Neural progenitor cell (in vitro differentiated cells): ENCODE data around the gene PDE4A.

Source experiments
- CTCF ChIP-seq: fragments of 200-600 bp; sonication (generic); IDR thresholded peaks from 2 replicates; pipeline ENCODE4 v1.5.1; 2017; ENCODE audit warnings: antibody characterized with exemption, mild to moderate bottlenecking
- EZH2 ChIP-seq: fragments of 200-600 bp; sonication (generic); IDR thresholded peaks from 2 replicates; pipeline ENCODE4 v1.6.1; 2017; ENCODE audit warnings: antibody characterized with exemption, mild to moderate bottlenecking, moderate library complexity

- TF ChIP-seq CTCF, result no peak
- TF ChIP-seq EZH2, result no peak
Observed at GRCh38 chr19:10406191-10406590, 14.1 kb upstream of the PDE4A start.
